Activated CD4-positive, alpha-beta T cell treated with anti-CD3 and anti-CD28 coated beads for 36 hours (primary cell): ENCODE results near the gene DESI2. TPM values are rescaled to one million over a fixed set of nuclear protein-coding genes. Genes with fewer than 3 reads are reported as not detected.
"Not testable (repeated sequence)": the region's sequence is repeated elsewhere in the genome, so short reads cannot be mapped to it uniquely, and the experiment has no call there.

Experiments used
- ATAC-seq: fragments of 200-7000 bp; cut with Tn5 transposase; one replicate; pipeline ENCODE4 v1.10.0; 2021; ENCODE audit warnings: mild to moderate bottlenecking, moderate library complexity
- CTCF ChIA-PET: fragments of 350-600 bp; sonication (Branson Sonifier 250); formaldehyde crosslinking; loops from one replicate; lab custom pipeline; 2021; ENCODE audit warnings: antibody characterized with exemption; lab: Charles Lee
- POLR2A ChIA-PET: fragments of 350-600 bp; sonication (Branson Sonifier 250); formaldehyde crosslinking; loops from one replicate; lab custom pipeline; 2021; ENCODE audit warnings: antibody characterized with exemption, inconsistent platforms; lab: Charles Lee
- DNase-seq: peaks from one replicate; pipeline ENCODE4 v3.0.0-alpha.2; 2020
- H3K27ac Mint-ChIP-seq: one replicate; pipeline ENCODE4 v1.8.0; 2021; ENCODE audit warnings: mixed read lengths
- H3K27me3 Mint-ChIP-seq: one replicate; pipeline ENCODE4 v1.8.0; 2021; ENCODE audit warnings: mixed read lengths
- H3K36me3 Mint-ChIP-seq: one replicate; pipeline ENCODE4 v1.8.0; 2021; ENCODE audit warnings: low read depth, mixed read lengths
- H3K4me1 Mint-ChIP-seq: one replicate; pipeline ENCODE4 v1.8.0; 2021; ENCODE audit warnings: mixed read lengths
- H3K4me3 Mint-ChIP-seq: one replicate; pipeline ENCODE4 v1.8.0; 2021; ENCODE audit warnings: mild to moderate bottlenecking, moderate library complexity, mixed read lengths
- H3K9me3 Mint-ChIP-seq: one replicate; pipeline ENCODE4 v1.8.0; 2021; ENCODE audit warnings: low read depth, mixed read lengths
- intact Hi-C, 2 experiments: fragments of 100-400 bp; cut with DNase I in 1 of 2; cut with micrococcal nuclease in 1 of 2; formaldehyde crosslinking; loops; one replicate each; pipeline versions ENCODE4 v1.14.2 to v1.15.1; 2022 to 2024; cut with DNase I, micrococcal nuclease
- total RNA-seq, 2 experiments: library from RNA; stranded (reverse); gene quantifications; one replicate each; pipeline ENCODE4 v1.2.3, GENCODE V29; 2021

The DESI2 gene
- total RNA-seq, 2 experiments from 2014 or later, result 24.5 to 26.0 TPM

GRCh38 chr1:244654108-244655038 is 1.4 kb downstream of the DESI2 start:
- POLR2A ChIA-PET, result interaction anchor here (0.6 to 1.1 kb wide), 2 partner anchors 180 to 337 kb away, joined by 3 to 9 read pairs; no protein-coding TSS in a partner anchor
- Mint-ChIP-seq H3K4me1 (peaks cover 27% of the 10 kb centered on the region), H3K9me3 (no peaks in the 10 kb centered on the region), H3K27me3 (no peaks in the 10 kb centered on the region), H3K4me3 (no peak overlapping the region), H3K36me3 (peaks cover 16% of the 10 kb centered on the region), H3K27ac (no peak overlapping the region)
- intact Hi-C loops, result loop anchor here (2.0 to 5.0 kb wide), 2 partner anchors 73 to 142 kb away; no protein-coding TSS in a partner anchor
- ATAC-seq (no peak), DNase-seq (no peak)
- CTCF ChIA-PET, result interaction anchor here (1.7 kb wide), 1 partner anchor 50 kb away, joined by 8 read pairs; no protein-coding TSS in a partner anchor

DNA sequence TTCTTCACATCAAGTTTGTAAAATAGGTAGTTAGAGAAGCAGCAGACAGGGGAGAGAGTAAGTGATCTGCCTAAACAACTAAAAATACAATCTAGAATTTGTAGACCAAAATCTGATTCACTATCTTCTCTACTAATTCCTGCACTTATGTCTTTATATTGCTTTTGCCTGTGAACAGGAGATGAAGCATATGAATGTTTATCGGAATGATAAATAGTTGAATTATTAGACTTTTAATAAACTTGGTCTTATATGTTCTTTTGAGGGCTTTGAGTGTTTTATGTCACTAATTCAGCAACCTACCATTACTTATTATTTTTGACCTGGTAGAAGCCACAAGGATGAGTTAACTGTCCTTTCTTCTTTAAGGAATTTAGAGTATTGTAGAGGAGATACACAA is 2.3 kb downstream of the DESI2 start:
- POLR2A ChIA-PET, result no interaction called here
- intact Hi-C loops, result loop anchor here in 1 of 2 experiments (2.0 kb wide), 1 partner anchor 142 kb away; no protein-coding TSS in a partner anchor

GRCh38 chr1:244657421-244657820 is 4.5 kb downstream of the DESI2 start:
- Mint-ChIP-seq H3K4me1 (peaks cover 18% of the 10 kb centered on the region), H3K36me3 (peaks cover 27% of the 10 kb centered on the region), H3K27ac (no peak overlapping the region), H3K27me3 (no peaks in the 10 kb centered on the region), H3K4me3 (no peak overlapping the region), H3K9me3 (no peaks in the 10 kb centered on the region)
- ATAC-seq (no peak), DNase-seq (no peak)
- ChIA-PET CTCF (no interaction called here), POLR2A (no interaction called here)
- intact Hi-C loops, result no loop called here

More for the DNA sequence above, 2.3 kb downstream of the DESI2 start:
- no peak overlapping the region for H3K27ac Mint-ChIP-seq
- no peaks in the 10 kb centered on the region for H3K9me3 Mint-ChIP-seq
- ATAC-seq, result no peak
- H3K36me3 Mint-ChIP-seq, result peaks cover 19% of the 10 kb centered on the region
- DNase-seq, result no peak
- CTCF ChIA-PET, result no interaction called here
- peaks cover 27% of the 10 kb centered on the region for H3K4me1 Mint-ChIP-seq
- H3K4me3 Mint-ChIP-seq, result no peak overlapping the region
- no peaks in the 10 kb centered on the region for H3K27me3 Mint-ChIP-seq

GRCh38 chr1:244659694-244660093 is 6.8 kb downstream of the DESI2 start:
- DNase-seq (no peak), ATAC-seq (no peak)
- no peak overlapping the region for H3K4me3 Mint-ChIP-seq
- peaks cover 25% of the 10 kb centered on the region for H3K4me1 Mint-ChIP-seq
- intact Hi-C loops, result no loop called here
- H3K27me3 Mint-ChIP-seq, result no peaks in the 10 kb centered on the region
- no peaks in the 10 kb centered on the region for H3K9me3 Mint-ChIP-seq
- CTCF ChIA-PET, result interaction anchor here (0.6 to 1.9 kb wide), 4 partner anchors 12 to 304 kb away, joined by 3 to 4 read pairs (median 3); no protein-coding TSS in a partner anchor
- no peak overlapping the region for H3K27ac Mint-ChIP-seq
- H3K36me3 Mint-ChIP-seq, result peaks cover 32% of the 10 kb centered on the region
- POLR2A ChIA-PET, result no interaction called here

DNA sequence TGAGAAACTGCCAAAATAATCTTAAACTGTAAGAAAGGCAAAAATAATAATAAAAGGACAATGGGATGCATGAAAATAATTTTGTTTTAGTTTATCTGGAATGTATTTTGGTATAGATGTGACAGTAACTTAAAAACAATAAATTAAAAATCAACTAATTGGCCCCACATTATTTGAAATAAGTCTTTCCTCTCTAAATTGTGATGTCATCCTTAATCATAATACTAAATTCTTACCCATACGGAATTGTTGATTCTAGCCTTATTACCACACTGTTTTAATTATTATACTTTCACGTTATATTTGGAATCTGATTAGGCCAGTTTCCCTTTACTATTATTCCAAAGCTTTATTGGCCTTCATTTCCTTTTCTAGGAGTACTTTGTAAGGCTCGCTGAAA is 7.7 kb downstream of the DESI2 start:
- Mint-ChIP-seq H3K36me3 (peaks cover 32% of the 10 kb centered on the region), H3K27me3 (no peaks in the 10 kb centered on the region), H3K4me3 (no peak overlapping the region), H3K27ac (no peak overlapping the region), H3K9me3 (no peaks in the 10 kb centered on the region), H3K4me1 (peaks cover 25% of the 10 kb centered on the region)
- ChIA-PET CTCF (no interaction called here), POLR2A (no interaction called here)
- DNase-seq, result no peak
- no peak for ATAC-seq
- intact Hi-C loops, result no loop called here

DNA sequence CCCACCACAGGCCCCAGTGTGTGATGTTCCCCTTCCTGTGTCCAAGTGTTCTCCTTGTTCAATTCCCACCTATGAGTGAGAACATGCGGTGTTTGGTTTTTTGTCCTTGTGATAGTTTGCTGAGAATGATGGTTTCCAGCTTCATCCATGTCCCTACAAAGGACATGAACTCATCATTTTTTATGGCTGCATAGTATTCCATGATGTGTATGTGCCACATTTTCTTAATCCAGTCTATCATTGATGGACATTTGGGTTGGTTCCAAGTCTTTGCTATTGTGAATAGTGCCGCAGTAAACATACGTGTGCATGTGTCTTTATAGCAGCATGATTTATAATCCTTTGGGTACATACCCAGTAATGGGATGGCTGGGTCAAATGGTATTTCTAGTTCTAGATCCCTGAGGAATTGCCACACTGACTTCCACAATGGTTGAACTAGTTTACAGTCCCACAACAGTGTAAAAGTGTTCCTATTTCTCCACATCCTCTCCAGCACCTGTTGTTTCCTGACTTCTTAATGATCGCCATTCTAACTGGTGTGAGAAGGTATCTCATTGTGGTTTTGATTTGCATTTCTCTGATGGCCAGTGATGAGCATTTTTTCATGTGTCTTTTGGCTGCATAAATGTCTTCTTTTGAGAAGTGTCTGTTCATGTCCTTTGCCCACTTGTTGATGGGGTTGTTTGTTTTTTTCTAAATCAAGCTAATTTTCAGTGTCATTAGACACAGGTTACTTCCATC is 8.8 kb downstream of the DESI2 start:
- CTCF ChIA-PET, ATAC-seq, H3K9me3 Mint-ChIP-seq: not testable (repeated sequence)

DNA sequence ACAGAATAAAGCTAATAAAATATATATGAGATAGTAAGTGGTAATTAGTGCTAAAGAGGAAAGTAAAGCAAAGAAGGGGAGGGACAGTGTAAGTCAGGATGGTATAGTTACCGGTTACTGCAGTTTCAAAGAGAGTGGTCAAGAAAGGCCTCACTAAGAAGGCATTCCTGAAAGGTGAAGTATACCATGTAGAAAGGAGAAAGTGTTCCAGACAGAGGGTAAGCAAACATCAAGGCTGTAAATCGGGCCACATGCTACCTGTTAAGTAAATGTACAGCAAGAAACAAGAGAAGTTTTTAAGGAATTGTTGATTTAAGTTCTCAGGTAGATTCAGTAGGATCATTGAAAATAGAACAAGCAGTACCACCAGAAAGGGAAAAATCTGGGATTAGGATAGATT is 9.7 kb downstream of the DESI2 start:
- no peak for ATAC-seq
- Mint-ChIP-seq H3K4me3 (no peak overlapping the region), H3K27me3 (no peaks in the 10 kb centered on the region), H3K27ac (no peak overlapping the region), H3K4me1 (peaks cover 19% of the 10 kb centered on the region), H3K9me3 (no peaks in the 10 kb centered on the region), H3K36me3 (peaks cover 26% of the 10 kb centered on the region)
- intact Hi-C loops, result no loop called here
- no peak for DNase-seq
- ChIA-PET CTCF (no interaction called here), POLR2A (no interaction called here)

More for the DNA sequence above, 8.8 kb downstream of the DESI2 start:
- H3K36me3 Mint-ChIP-seq, result peaks cover 32% of the 10 kb centered on the region
- H3K4me3 Mint-ChIP-seq, H3K27me3 Mint-ChIP-seq, H3K27ac Mint-ChIP-seq, DNase-seq, intact Hi-C loops, POLR2A ChIA-PET: not testable (repeated sequence)
- H3K4me1 Mint-ChIP-seq, result peaks cover 25% of the 10 kb centered on the region

- peaks cover 15% of the 10 kb centered on the region for H3K36me3 Mint-ChIP-seq
- peaks cover 9% of the 10 kb centered on the region for H3K4me1 Mint-ChIP-seq
- ATAC-seq (no peak), DNase-seq (no peak)
- H3K27ac Mint-ChIP-seq, result no peak overlapping the region
- POLR2A ChIA-PET, result no interaction called here
- H3K9me3 Mint-ChIP-seq, result no peaks in the 10 kb centered on the region
- no peak overlapping the region for H3K4me3 Mint-ChIP-seq
- intact Hi-C loops, result no loop called here
- CTCF ChIA-PET, result no interaction called here
- H3K27me3 Mint-ChIP-seq, result no peaks in the 10 kb centered on the region
These were observed 11.4 kb downstream of the DESI2 start for GRCh38 chr1:244664353-244664752.

DNA sequence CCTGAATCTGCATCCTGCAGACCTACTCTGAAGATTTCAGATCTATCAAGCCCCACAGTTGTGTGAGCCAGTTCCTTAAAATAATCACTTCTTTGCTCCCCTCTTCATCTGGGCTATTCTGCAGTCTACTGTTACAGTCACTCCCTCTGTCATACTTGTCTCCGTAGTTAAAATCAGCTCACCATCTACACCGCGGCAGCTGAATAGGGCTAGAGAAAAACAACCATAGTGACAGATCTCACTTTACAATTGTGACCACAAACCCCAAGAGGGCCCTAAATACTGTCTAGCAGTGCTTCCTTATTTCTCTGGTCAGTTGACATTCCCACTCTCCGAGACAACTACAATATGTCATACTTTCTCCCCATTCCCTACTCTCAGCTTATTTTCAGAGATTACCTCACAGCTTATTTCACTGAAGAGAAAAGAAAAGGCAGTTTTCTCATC is 12.9 kb downstream of the DESI2 start:
- CTCF ChIA-PET, result interaction anchor here (0.6 to 1.2 kb wide), 4 partner anchors 23 to 148 kb away, joined by 3 to 5 read pairs (median 4); no protein-coding TSS in a partner anchor
- intact Hi-C loops, result no loop called here
- Mint-ChIP-seq H3K27me3 (no peaks in the 10 kb centered on the region), H3K4me1 (peaks cover 9% of the 10 kb centered on the region), H3K9me3 (no peaks in the 10 kb centered on the region), H3K4me3 (no peak overlapping the region), H3K36me3 (peaks cover 11% of the 10 kb centered on the region), H3K27ac (no peak overlapping the region)
- no peak for DNase-seq
- POLR2A ChIA-PET, result no interaction called here
- ATAC-seq, result peak; percentile 66

DNA sequence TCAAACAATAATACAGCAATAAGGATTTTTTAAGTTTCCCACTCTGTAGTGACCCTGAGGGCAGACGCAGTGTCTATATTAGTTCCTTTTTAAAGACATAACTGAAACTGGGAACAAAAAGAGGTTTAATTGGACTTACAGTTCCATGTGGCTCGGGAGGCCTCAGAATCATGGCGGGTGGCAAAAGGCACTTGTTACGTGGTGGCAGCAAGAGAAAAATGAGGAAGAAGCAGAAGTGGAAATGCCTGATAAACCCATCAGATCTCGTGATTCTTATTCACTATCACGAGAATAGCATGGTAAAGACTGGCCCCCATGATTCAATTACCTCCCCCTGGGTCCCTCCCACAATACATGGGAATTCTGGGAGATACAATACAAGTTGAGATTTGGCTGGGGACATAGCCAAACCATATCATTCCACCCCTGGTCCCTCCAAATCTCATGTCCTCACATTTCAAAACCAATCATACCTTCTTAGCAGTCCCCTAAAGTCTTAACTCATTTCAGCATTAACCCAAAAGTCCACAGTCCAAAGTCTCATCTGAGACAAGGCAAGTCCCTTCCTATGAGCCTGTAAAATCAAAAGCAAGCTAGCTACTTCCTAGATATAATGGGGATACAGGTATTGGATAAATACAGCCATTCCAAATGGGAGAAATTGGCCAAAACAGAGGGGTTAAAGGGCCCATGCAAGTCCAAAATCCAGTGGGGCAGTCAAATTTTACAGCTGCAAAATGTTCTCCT is 13.9 kb downstream of the DESI2 start:
- intact Hi-C loops, ATAC-seq, H3K9me3 Mint-ChIP-seq, H3K27me3 Mint-ChIP-seq, H3K4me1 Mint-ChIP-seq, POLR2A ChIA-PET, DNase-seq, H3K4me3 Mint-ChIP-seq, H3K27ac Mint-ChIP-seq: not testable (repeated sequence)
- CTCF ChIA-PET, result interaction anchor here (0.6 kb wide), 1 partner anchor 45 kb away, joined by 3 read pairs; no protein-coding TSS in a partner anchor
- H3K36me3 Mint-ChIP-seq, result peaks cover 12% of the 10 kb centered on the region

GRCh38 chr1:244667797-244668196 is 14.9 kb downstream of the DESI2 start:
- CTCF ChIA-PET, result no interaction called here
- intact Hi-C loops, result no loop called here
- Mint-ChIP-seq H3K9me3 (no peaks in the 10 kb centered on the region), H3K4me1 (peaks cover 5% of the 10 kb centered on the region), H3K27ac (no peak overlapping the region), H3K36me3 (peaks cover 10% of the 10 kb centered on the region), H3K27me3 (no peaks in the 10 kb centered on the region), H3K4me3 (no peak overlapping the region)
- POLR2A ChIA-PET, result interaction anchor here (0.6 kb wide), 1 partner anchor 62 kb away, joined by 10 read pairs; no protein-coding TSS in a partner anchor
- ATAC-seq (no peak), DNase-seq (no peak)
